ENCODE measurements around the gene PLCB4.
"Not testable (repeated sequence)": the region's sequence is repeated elsewhere in the genome, so short reads cannot be mapped to it uniquely, and the experiment has no call there.

PLCB4 gene

DNA sequence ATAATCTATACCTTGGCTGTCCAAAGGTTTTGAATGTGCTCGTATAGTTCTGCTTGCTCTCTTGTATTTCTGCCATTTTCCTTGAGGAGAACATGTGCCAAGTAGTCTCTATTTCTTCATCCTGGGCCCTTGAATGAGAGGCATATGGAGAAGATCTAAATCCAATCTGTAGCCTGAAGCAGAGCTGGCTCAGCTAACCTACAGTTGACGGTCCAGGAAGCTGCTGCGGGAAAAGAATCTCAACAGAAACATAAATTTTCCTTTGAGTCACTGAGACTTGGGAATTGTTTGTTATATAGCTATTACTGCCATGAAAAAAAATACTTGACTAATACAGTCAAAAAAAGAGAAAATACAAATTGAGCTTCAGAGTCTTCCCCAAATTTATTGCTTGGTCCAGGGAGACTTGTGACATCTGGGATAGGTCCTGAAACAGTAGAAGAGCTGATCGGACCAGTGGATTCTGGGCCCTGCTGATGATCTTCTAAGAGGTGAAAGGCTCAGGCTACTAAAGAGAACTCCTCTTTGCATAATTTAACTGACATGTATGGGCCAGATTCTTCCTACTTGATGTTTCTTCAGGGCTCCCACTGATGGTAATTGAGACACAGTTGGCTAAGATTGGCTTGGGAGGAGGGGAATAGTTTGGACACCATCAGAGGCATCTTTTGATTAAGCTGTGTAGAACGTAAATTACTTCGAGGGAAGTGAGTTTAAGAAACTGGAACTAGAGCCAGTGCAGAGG is 29.9 kb upstream of the PLCB4 start:
- no peak for DNase-seq (ENCODE audit: low read depth)
- no peak overlapping the region for H3K4me3 ChIP-seq (ENCODE audit: low read depth, low read length)
- TF ChIP-seq, protein P1, sequence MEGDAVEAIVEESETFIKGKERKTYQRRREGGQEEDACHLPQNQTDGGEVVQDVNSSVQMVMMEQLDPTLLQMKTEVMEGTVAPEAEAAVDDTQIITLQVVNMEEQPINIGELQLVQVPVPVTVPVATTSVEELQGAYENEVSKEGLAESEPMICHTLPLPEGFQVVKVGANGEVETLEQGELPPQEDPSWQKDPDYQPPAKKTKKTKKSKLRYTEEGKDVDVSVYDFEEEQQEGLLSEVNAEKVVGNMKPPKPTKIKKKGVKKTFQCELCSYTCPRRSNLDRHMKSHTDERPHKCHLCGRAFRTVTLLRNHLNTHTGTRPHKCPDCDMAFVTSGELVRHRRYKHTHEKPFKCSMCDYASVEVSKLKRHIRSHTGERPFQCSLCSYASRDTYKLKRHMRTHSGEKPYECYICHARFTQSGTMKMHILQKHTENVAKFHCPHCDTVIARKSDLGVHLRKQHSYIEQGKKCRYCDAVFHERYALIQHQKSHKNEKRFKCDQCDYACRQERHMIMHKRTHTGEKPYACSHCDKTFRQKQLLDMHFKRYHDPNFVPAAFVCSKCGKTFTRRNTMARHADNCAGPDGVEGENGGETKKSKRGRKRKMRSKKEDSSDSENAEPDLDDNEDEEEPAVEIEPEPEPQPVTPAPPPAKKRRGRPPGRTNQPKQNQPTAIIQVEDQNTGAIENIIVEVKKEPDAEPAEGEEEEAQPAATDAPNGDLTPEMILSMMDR (IDR thresholded peaks at IDR 0.05; ENCODE audit: control insufficient read depth, extremely low read depth, insufficient read depth) = no peak

DNA sequence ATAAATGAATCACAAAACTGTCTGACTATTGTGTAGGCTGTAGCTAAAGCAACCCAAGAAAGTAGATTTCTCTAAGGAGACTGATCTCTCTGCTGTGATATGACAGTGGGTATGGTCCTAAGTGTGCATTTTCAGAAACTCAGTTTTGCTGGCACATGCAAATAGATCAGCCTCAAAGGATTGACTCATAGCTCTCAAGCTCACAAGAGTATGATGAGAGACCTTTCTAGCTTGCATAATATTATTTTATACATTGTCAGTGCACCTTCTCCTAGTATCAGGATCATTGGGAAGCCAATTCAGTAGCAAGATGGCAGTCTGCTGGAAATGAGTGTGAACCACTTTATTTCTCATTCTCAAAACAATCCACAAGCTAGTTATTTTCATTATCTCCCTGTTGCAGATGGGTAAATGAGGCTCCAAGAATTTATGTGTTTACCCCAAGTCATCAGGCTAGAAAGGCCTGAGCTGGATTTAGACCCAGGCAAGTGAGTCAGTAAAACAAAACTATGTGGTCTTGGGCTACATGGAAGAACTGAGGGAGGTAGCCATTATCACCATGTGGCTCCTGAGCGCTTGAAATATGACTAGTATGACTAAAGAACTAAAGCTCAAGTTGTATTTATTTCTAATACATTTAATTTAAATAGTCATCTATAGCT is 27.9 kb upstream of the PLCB4 start:
- TF ChIP-seq, protein P1 (IDR thresholded peaks at IDR 0.05; ENCODE audit: control insufficient read depth, extremely low read depth, insufficient read depth) = no peak
- no peak overlapping the region for H3K4me3 ChIP-seq (ENCODE audit: low read depth, low read length)
- no peak for DNase-seq (ENCODE audit: low read depth)

- no peak overlapping the region for H3K4me3 ChIP-seq (ENCODE audit: low read depth, low read length)
- no peak for DNase-seq (ENCODE audit: low read depth)
These were observed 25.5 kb upstream of the PLCB4 start for GRCh38 chr20:9043364-9043763.

DNA sequence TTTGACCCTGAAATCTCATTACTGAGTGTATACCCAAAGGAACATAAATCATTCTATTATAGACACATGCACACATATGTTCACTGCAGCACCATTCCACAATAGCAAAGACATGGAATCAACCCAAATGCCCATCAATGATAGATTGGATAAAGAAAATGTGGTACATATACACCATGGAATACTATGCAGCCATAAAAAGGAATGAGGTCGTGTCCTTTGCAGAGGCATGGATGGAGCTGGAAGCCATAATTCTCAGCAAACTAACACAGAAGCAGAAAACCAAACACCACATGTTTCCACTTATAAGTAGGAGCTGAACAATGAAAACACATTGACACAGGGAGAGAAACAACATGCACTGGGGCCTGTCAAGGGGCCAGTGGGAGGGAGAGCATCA is 21.0 kb upstream of the PLCB4 start:
- not testable (repeated sequence) for DNase-seq (ENCODE audit: low read depth); H3K4me3 ChIP-seq (ENCODE audit: low read depth, low read length)

More at GRCh38 chr20:9043364-9043763, 25.5 kb upstream of the PLCB4 start:
- TF ChIP-seq, protein P1 (IDR thresholded peaks at IDR 0.05; ENCODE audit: control insufficient read depth, extremely low read depth, insufficient read depth) = no peak

GRCh38 chr20:9051508-9051907 is 17.4 kb upstream of the PLCB4 start:
- DNase-seq (ENCODE audit: low read depth) = no peak
- H3K4me3 ChIP-seq (ENCODE audit: low read depth, low read length) = no peak overlapping the region
- TF ChIP-seq, protein P1 (IDR thresholded peaks at IDR 0.05; ENCODE audit: control insufficient read depth, extremely low read depth, insufficient read depth) = no peak

DNA sequence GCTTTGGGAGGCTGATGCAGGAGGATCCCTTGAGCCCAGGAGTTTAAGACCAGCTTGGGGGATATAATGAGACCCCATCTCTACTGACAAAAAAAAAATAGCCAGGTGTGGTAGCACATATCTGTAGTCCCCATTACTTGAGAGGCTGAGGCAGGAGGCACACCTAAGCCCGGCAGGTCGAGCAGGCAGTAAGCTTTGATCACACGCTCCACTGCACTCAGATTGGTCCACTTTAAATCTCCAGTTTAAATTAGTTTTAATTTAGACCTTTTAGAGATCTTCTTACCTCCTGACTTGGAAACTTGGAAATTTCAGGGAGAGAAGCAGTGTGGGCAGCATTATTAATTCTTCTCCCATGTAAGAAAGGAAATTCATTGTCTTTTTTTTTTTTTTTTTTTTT is 16.8 kb upstream of the PLCB4 start:
- TF ChIP-seq, protein P1 (IDR thresholded peaks at IDR 0.05; ENCODE audit: control insufficient read depth, extremely low read depth, insufficient read depth) = no peak
- no peak overlapping the region for H3K4me3 ChIP-seq (ENCODE audit: low read depth, low read length)
- DNase-seq (ENCODE audit: low read depth) = no peak

- DNase-seq (ENCODE audit: low read depth) = no peak
- no peak overlapping the region for H3K4me3 ChIP-seq (ENCODE audit: low read depth, low read length)
- TF ChIP-seq, protein P1 (IDR thresholded peaks at IDR 0.05; ENCODE audit: control insufficient read depth, extremely low read depth, insufficient read depth) = no peak
These were observed 15.8 kb upstream of the PLCB4 start for GRCh38 chr20:9053108-9053507.
